Measurements from ENCODE around the gene HLTF.
"Not testable (repeated sequence)": the region's sequence is repeated elsewhere in the genome, so short reads cannot be mapped to it uniquely, and the experiment has no call there.

Gene HLTF

GRCh38 chr3:148990236-148990635, 96.1 kb downstream of the HLTF start:
- DNase-seq = no peak

DNA sequence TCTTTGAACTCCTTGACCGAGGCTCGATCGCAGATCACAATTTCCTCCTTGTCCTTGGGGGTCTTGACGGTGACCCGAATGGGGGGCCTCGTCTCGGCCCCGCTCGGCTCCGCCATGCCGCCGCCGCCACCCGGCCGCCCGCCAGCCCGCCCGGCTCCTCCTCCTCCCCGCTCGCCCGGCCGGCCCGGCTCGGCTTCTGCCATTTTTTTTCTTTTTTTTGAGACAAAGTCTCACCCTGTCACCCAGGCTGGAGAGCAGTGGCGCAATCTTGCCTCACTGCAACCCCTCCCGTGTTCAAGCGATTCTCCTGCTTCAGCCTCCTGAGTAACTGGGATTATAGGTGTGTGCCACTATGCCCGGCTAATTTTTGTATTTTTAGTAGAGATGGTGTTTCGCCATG, 98.8 kb downstream of the HLTF start:
- DNase-seq = not testable (repeated sequence)

DNA sequence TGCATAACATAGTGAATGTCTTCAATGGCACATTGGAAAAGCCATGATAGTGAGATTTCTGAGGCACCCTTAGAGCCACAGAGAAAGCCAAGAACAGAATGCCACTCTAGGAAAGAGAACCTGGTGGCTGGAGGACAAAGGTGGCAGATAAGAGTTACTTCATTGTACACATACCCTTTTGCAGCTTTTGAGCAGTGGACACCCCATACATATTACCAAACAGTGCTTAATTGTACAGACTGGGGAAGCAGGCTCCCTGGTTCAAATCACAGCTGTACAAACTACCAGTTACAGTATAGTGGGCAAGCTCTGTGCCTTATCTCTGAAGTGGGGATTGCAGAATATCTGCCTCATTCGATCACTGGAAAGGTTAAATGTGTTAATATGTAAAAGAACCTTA, 105.1 kb downstream of the HLTF start:
- no peak for DNase-seq
